ENCODE results near the gene PTPRD.

Gene PTPRD

DNA sequence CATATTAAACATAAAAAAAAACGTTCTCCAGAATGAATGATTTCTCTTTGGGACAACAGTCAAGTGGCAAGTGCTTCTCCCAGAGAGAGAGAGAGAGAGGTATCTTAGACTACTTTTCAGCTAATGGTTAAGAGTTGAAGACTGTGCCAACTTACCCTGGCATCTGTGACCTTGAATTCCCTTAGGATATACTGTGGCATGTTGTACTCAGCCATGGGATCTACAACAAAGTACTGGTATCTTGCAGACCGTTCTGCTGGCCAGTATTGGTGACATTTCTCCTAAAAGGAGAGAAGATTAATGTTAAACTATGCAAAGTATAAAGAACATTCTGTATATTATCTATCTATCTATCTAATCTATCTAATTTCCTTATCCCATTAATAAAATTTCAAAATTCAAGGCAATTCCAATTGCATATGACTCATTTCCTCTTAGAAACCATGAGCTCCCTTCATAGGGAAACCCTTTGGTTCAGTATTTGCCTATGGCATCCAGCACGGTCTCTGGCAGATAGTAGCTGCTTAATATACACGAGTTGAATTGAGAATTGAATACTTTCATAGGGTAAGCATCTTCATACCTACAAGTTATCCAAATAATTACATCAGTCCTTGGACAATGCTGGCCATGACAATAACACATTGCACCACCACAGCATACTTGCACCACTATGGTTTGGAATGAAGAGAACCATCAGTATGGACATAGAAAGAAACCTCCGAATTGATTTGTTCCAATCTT is 2273.9 kb downstream of the PTPRD start:
- H3K4me3 ChIP-seq (ENCODE audit: low read depth, low read length), result no peak overlapping the region
- TF ChIP-seq, protein P1, sequence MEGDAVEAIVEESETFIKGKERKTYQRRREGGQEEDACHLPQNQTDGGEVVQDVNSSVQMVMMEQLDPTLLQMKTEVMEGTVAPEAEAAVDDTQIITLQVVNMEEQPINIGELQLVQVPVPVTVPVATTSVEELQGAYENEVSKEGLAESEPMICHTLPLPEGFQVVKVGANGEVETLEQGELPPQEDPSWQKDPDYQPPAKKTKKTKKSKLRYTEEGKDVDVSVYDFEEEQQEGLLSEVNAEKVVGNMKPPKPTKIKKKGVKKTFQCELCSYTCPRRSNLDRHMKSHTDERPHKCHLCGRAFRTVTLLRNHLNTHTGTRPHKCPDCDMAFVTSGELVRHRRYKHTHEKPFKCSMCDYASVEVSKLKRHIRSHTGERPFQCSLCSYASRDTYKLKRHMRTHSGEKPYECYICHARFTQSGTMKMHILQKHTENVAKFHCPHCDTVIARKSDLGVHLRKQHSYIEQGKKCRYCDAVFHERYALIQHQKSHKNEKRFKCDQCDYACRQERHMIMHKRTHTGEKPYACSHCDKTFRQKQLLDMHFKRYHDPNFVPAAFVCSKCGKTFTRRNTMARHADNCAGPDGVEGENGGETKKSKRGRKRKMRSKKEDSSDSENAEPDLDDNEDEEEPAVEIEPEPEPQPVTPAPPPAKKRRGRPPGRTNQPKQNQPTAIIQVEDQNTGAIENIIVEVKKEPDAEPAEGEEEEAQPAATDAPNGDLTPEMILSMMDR (conservative IDR thresholded peaks at IDR 0.05; ENCODE audit: low read depth, low read length), result no peak
- peak; percentile 35 for DNase-seq (ENCODE audit: low read depth)

DNA sequence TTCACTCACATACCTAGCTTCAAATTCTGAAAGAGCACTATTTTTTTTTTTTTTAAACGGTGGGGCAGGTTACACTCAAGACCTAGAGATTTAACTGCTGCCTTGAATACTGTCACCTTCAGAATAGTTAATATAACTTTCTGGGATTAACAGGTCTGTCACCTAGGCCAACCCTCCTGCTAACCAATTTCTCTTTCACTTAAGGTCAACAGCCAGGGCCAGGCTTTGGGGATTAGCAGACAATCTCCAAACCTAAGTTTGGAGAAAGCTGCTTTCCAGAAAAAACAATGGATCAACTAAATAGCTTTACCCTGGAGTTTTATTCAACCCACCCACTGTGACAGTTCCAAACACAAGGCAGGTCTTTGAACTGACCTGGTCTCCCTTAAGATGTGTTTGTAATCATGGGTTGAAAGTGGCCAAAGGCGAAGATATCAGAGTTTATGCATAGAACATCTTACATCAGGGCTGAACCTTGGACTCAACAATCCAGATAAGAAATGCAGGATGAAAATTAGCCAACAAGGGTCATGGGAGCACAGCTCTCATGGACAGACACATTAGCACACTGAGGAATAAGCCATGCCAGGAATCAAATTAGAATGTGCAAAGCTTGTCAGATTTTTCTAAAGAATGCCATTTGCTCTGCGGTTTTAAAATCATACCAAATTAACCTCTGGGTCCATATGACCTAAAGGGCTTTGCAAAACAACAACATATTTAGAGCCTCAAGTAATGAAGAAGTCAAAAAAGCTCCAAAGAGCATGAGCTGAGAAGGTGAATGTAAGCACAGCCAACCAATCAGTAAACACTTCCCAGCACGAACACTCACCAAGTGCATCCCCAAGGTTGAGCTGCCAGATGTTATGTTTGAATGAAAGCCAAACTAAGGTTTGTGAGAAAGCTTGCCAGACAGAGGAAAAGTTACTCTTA is 2274.7 kb downstream of the PTPRD start:
- H3K4me3 ChIP-seq (ENCODE audit: low read depth, low read length), result no peak overlapping the region
- TF ChIP-seq, protein P1 (conservative IDR thresholded peaks at IDR 0.05; ENCODE audit: low read depth, low read length), result no peak
- peak; percentile 87 for DNase-seq (ENCODE audit: low read depth)

DNA sequence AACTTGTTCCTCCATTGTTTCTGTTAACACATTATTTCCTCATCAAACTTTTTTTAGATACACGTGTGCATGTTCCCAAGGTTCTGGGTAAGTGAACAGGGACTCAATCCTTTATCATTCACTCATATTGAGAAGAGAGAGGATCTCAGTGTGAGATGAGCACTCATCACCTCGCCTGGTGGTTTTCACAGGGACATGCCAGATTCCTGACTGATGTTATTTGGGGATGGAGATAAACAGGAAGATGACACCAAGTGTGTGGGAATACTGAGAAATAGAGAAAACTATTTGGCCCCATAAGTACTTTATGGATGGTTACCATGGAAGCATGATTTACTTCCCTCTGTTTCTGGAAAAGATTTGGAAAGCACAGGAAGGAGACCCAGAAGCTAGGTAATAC is 2279.9 kb downstream of the PTPRD start:
- H3K4me3 ChIP-seq (ENCODE audit: low read depth, low read length), result no peak overlapping the region
- TF ChIP-seq, protein P1 (conservative IDR thresholded peaks at IDR 0.05; ENCODE audit: low read depth, low read length), result no peak
- no peak for DNase-seq (ENCODE audit: low read depth)

DNA sequence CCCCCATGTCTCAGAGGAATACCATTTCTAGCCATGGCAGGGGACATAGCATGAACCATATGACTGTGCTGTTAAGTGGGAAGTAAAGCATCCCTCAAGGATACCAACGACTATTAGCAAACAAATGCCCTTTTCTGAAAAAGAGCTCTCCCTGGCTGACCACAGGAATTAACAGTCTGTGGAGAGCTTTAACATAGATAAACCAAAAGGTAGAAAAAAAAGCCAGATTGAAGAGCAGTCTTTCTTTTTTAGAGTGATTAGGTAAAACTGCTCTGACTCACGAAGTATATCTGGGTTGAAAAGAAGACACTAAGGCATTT is 2280.5 kb downstream of the PTPRD start:
- no peak overlapping the region for H3K4me3 ChIP-seq (ENCODE audit: low read depth, low read length)
- TF ChIP-seq, protein P1 (conservative IDR thresholded peaks at IDR 0.05; ENCODE audit: low read depth, low read length), result no peak
- no peak for DNase-seq (ENCODE audit: low read depth)

DNA sequence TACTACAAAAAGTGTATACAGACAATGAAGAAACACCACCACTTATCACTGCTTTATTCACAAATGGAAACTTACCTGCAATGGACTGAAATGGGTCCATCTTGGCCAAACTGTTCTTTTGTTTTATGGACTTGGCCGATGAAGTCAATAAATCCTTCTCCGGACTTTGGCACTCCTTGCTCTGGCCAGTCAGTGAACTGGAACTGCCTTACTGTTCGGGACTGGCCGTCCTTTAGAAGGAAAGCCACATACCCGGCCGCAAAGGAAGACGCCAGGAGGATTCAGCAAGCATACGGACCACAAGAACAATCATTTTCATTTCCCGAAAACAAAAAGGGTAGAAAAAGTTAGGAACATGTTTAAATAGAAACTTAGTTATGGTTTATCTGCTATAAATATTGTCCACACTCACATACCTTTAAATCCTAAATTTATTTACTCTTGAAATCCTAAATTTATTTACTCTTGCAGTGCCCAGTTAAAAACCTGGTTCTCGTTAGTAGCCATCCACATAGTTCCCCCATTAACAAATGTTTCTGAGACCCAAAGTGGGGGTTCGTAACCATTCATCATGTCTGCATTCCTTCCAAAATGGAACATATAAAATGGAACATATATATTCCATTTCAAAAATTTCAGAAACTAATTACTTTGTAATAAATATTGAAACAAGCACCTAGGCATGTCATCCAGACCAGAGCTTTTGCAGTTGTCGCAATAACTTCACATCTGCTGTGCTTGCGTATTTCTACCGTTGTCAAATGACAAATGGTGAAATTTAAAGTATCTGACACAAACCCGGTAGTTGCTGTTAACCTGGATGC is 2281.1 kb downstream of the PTPRD start:
- H3K4me3 ChIP-seq (ENCODE audit: low read depth, low read length), result no peak overlapping the region
- no peak for DNase-seq (ENCODE audit: low read depth)

DNA sequence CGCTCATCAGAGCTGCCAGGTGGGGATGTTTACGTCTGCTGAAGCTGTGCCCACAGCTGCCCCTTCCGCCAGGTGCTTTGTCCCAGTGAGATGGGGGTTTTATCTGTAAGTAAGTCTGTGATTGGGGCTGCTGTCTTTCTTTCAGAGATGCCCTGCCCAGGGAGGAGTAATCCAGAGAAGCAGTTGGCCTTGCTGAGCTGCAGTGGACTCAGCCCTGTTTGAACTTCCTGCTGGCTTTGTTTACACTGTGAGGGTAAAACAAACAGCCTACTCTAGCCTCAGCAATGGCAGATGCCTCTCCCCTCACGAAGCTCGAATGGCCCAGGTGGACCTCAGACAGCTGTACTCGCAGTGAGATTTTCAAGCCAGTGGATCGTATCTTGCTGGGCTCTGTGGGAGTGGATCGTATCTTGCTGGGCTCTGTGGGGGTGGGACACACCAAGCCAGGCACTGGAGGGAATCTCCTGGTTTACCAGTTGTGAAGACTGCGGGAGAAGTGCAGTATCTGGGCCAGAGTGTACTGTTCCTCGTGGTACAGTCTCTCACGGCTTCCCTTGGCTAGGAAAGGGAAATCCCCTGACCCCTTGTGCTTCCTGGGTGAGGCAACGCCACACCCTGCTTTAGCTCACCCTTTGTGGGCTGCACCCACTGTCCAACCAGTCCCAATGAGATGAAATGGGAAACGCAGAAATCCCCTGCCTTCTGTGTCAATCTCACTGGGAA is 2283.1 kb downstream of the PTPRD start:
- DNase-seq (ENCODE audit: low read depth), result no peak
- H3K4me3 ChIP-seq (ENCODE audit: low read depth, low read length), result no peak overlapping the region
- TF ChIP-seq, protein P1 (conservative IDR thresholded peaks at IDR 0.05; ENCODE audit: low read depth, low read length), result no peak

More for the DNA sequence above, 2281.1 kb downstream of the PTPRD start:
- TF ChIP-seq, protein P1 (conservative IDR thresholded peaks at IDR 0.05; ENCODE audit: low read depth, low read length), result no peak

All from choroid plexus epithelial cell (primary cell).